ENCODE results near the gene GORASP2. TPM values are rescaled to one million over a fixed set of nuclear protein-coding genes. Genes with fewer than 3 reads are reported as not detected.

GORASP2 gene
- total and polyA plus RNA-seq, 2 of the 8 experiments (the other 6 are each of a cell fraction or from before 2014, with no cell fraction given): 86.8 to 214 TPM

- Histone ChIP-seq H2AFZ (ENCODE audit: low read length) (no peak overlapping the region), H3K4me3 (ENCODE audit: extremely low read depth in 1 of 4, insufficient read depth in 2 of 4, low read depth in 3 of 4, low read length in 4 of 4) (no peak overlapping the region), H3K4me2 (ENCODE audit: insufficient read depth in 1 of 2, low read depth in 2 of 2, low read length in 2 of 2) (no peak overlapping the region), H2BK20ac (ENCODE audit: low read length) (no peak overlapping the region), H3K9ac (replicated peaks in 1 of 4; ENCODE audit: extremely low read depth in 1 of 4, low read depth in 3 of 4, low read length in 3 of 4) (no peak overlapping the region), H3K4me1 (replicated peaks in 1 of 4; ENCODE audit: control insufficient read depth in 3 of 4, insufficient read depth in 4 of 4, low read length in 3 of 4) (no peaks in the 10 kb centered on the region), H2BK12ac (ENCODE audit: low read depth, low read length) (no peak overlapping the region), H3K9me3 (ENCODE audit: insufficient read depth in 2 of 2, low read depth in 1 of 2, low read length in 1 of 2) (no peaks in the 10 kb centered on the region), H3K18ac (ENCODE audit: extremely low read depth, low read length) (no peak overlapping the region), H4K8ac (ENCODE audit: extremely low read depth, insufficient read depth, low read length) (no peak overlapping the region), H4K20me1 (replicated peaks in 1 of 2; ENCODE audit: control insufficient read depth in 1 of 2, insufficient read depth in 2 of 2, low read length in 2 of 2) (no peaks in the 10 kb centered on the region), H3K27me3 (replicated peaks in 1 of 4; ENCODE audit: control insufficient read depth in 3 of 4, extremely low read depth in 1 of 4, insufficient read depth in 3 of 4, low read length in 3 of 4) (no peaks in the 10 kb centered on the region), H3K79me2 (ENCODE audit: control insufficient read depth in 1 of 2, insufficient read depth in 2 of 2, low read length in 2 of 2) (no peaks in the 10 kb centered on the region), H2BK15ac (ENCODE audit: low read length) (no peak overlapping the region), H3K4ac (replicated peaks; ENCODE audit: insufficient read length, low read depth, low read length) (no peak overlapping the region), H2BK5ac (ENCODE audit: low read depth, low read length) (no peak overlapping the region), H3K14ac (ENCODE audit: insufficient read length) (no peak overlapping the region), H3K56ac (replicated peaks; ENCODE audit: insufficient read length, low read depth, low read length) (no peak overlapping the region), H3K36me3 (ENCODE audit: control insufficient read depth in 2 of 4, insufficient read depth in 4 of 4, low read length in 3 of 4) (no peaks in the 10 kb centered on the region), H3K79me1 (ENCODE audit: low read depth, low read length) (no peaks in the 10 kb centered on the region), H3K27ac (ENCODE audit: low read depth, low read length) (no peak overlapping the region), H3K23ac (ENCODE audit: insufficient read length) (no peak overlapping the region), H4K91ac (replicated peaks; ENCODE audit: insufficient read length, low read length) (no peak overlapping the region), H2BK120ac (replicated peaks; ENCODE audit: low read depth, low read length) (no peak overlapping the region), H3K23me2 (ENCODE audit: low read depth, low read length) (no peaks in the 10 kb centered on the region; the same call in 1 of the 2 replicates), H4K5ac (ENCODE audit: insufficient read length, low read depth, low read length) (no peak overlapping the region), H2AK5ac (ENCODE audit: low read depth, low read length) (no peak overlapping the region)
- POLR2A ChIA-PET (ENCODE audit: partially characterized antibody): interaction anchor here (1.2 kb wide), 1 partner anchor 44 kb away, joined by 6 read pairs; the partner anchor contains the start of gene GORASP2
- TF ChIP-seq EP300 (IDR thresholded peaks at IDR 0.05; ENCODE audit: borderline replicate concordance in 1 of 2, low read depth in 2 of 2, low read length in 2 of 2) (no peak), CTCF (IDR thresholded peaks at IDR 0.05; ENCODE audit: control extremely low read depth in 1 of 3, insufficient read depth in 1 of 3, low read depth in 1 of 3, low read length in 3 of 3) (peak in 2 of 3 experiments; percentile 14; a peak in 2 of 4 replicates)
- FAIRE-seq (no peak), DNase-seq (ENCODE audit: low read depth in 1 of 2, low spot score in 2 of 2) (no peak)
- WGBS, 2 experiments (ENCODE audit: extremely low coverage in 1 of 2, insufficient coverage in 1 of 2, insufficient read length in 1 of 2, insufficient replicate concordance in 2 of 2, low coverage in 1 of 2, low lambda C conversion rate in 2 of 2, missing lambda C conversion rate in 1 of 2): 88% methylated on average over 5 of the region's 5 CpGs; no CpG with 5 or more reads in 1 of the 2 experiments
- CTCF ChIA-PET (ENCODE audit: partially characterized antibody): interaction anchor here (0.5 to 5.8 kb wide), 8 partner anchors 12 to 649 kb away, joined by 3 to 54 read pairs (median 3); no protein-coding TSS in a partner anchor
Measured at GRCh38 chr2:170885130-170885791, 43.8 kb upstream of the GORASP2 start.

All from H1 (cell line).